HFF-Myc (cell line): ENCODE results near the gene FOXRED2.

Experiments
- DNase-seq: peaks from one replicate; pipeline ENCODE4 v3.0.0-alpha.2; 2011; ENCODE audit warnings: low read depth; ENCODE audit errors: extremely low read depth
- H3K4me3 ChIP-seq: replicated peaks from 2 replicates; pipeline ENCODE4 v1.5.1; 2011; ENCODE audit warnings: low read depth, mild to moderate bottlenecking, control low read depth, low read length
- TF ChIP-seq, protein P1 (sequence below): IDR thresholded peaks from 2 replicates; pipeline ENCODE4 v1.5.1; 2012; ENCODE audit warnings: mild to moderate bottlenecking, low read depth, low read length, control low read depth; ENCODE audit errors: missing control alignments

Gene FOXRED2

GRCh38 chr22:36470162-36470993, 36.5 kb downstream of the FOXRED2 start:
- peak; percentile 80 for DNase-seq
- no peak overlapping the region for H3K4me3 ChIP-seq
- TF ChIP-seq, protein P1, sequence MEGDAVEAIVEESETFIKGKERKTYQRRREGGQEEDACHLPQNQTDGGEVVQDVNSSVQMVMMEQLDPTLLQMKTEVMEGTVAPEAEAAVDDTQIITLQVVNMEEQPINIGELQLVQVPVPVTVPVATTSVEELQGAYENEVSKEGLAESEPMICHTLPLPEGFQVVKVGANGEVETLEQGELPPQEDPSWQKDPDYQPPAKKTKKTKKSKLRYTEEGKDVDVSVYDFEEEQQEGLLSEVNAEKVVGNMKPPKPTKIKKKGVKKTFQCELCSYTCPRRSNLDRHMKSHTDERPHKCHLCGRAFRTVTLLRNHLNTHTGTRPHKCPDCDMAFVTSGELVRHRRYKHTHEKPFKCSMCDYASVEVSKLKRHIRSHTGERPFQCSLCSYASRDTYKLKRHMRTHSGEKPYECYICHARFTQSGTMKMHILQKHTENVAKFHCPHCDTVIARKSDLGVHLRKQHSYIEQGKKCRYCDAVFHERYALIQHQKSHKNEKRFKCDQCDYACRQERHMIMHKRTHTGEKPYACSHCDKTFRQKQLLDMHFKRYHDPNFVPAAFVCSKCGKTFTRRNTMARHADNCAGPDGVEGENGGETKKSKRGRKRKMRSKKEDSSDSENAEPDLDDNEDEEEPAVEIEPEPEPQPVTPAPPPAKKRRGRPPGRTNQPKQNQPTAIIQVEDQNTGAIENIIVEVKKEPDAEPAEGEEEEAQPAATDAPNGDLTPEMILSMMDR, result peak; percentile 99

GRCh38 chr22:36469094-36469710, 37.6 kb downstream of the FOXRED2 start:
- TF ChIP-seq, protein P1, result no peak
- no peak for DNase-seq
- no peak overlapping the region for H3K4me3 ChIP-seq

GRCh38 chr22:36467946-36468345, 38.9 kb downstream of the FOXRED2 start:
- peak; percentile 94 for DNase-seq
- H3K4me3 ChIP-seq, result peak overlapping the region; percentile 16; the same call in 1 of the 2 replicates
- TF ChIP-seq, protein P1, result no peak

DNA sequence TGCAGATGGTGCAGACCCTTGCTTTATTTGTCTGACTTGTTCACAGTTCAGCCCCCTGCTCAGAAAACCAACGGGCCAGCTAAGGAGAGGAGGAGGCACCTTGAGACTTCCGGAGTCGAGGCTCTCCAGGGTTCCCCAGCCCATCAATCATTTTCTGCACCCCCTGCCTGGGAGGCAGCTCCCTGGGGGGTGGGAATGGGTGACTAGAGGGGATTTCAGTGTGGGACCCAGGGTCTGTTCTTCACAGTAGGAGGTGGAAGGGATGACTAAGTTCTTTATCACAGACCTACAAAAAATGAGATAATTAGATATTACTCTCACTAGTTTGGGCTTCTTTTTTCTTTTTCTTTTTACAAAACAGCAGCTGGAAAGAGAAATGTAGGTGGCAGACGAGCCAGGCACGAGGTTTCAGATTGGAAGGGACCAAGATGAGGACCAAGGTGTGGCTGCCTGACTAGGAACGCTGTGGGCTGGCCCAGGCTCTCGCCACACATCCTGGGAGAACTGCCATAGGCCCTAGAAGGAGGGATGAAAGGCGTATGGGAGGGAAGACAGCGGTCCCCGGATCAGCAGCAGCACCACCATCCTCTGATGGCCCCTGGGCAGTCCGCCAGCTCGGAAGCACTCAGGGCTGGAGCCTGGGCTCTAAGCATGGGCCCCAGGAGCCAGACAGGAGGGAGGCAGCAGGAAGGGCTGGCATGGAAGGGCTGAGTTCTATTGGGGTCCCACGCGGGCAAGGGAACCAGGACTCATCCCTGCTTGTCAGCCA, 39.6 kb downstream of the FOXRED2 start:
- no peak for DNase-seq
- TF ChIP-seq, protein P1, result no peak
- H3K4me3 ChIP-seq, result peak overlapping the region; percentile 16; the same call in 1 of the 2 replicates

- TF ChIP-seq, protein P1, result no peak
- no peak for DNase-seq
- H3K4me3 ChIP-seq, result no peak overlapping the region
These were observed 40.6 kb downstream of the FOXRED2 start for GRCh38 chr22:36466258-36466657.

DNA sequence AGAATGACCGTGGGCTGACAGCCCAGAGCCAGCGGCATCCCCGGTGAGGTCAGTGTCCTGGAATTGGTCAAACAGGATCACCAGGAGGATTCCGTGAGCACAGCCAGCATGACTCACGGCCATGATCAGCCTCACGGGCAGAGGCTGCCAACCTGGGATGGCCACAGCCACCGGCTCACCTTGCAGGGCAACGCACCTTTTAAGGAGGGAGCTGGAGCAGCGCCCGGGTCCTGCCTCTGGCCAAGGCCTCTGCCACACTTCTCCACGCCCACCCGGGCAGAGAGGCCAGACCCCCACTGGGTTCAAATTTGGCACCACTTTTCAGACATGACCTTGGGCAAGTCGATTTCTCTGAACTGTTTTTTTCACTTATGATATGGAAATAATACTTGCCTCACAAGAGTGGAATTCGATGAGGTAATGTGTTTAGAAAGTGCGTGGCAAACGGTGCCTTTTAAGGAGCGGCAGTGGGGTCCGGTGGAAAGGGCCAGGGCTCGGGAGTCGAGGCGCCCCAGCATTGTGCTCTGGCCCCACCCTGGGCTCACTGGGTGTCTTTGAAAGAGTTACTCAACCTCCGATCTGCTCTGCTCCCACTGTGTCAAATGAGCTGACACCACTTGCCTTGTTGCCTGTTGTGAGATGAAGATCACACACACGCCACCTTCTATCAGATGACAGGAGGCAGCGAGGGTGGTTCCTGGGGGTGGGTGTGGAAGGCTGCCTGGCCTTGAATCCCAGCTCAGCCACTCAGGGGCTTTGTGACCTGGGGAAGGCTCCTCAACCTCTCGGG, 41.4 kb downstream of the FOXRED2 start:
- no peak for DNase-seq
- H3K4me3 ChIP-seq, result no peak overlapping the region
- TF ChIP-seq, protein P1, result no peak
